NCI-H1092 (cell line): ENCODE measurements around the gene NR1H4.
"Not testable (repeated sequence)": the region's sequence is repeated elsewhere in the genome, so short reads cannot be mapped to it uniquely, and the experiment has no call there.

Experiments used
- DNase-seq: peaks from one replicate; lab custom pipeline; 2025; lab: John Stamatoyannopoulos, UW

NR1H4 gene

GRCh38 chr12:100473716-100474150 is at the start of gene NR1H4:
NR1H4 (plus strand) TSS chr12:100473866; CDS start chr12:100493324, 19,458 bp downstream.
- no peak for DNase-seq

GRCh38 chr12:100426145-100426544 is 47.5 kb upstream of the NR1H4 start:
- DNase-seq = no peak

DNA sequence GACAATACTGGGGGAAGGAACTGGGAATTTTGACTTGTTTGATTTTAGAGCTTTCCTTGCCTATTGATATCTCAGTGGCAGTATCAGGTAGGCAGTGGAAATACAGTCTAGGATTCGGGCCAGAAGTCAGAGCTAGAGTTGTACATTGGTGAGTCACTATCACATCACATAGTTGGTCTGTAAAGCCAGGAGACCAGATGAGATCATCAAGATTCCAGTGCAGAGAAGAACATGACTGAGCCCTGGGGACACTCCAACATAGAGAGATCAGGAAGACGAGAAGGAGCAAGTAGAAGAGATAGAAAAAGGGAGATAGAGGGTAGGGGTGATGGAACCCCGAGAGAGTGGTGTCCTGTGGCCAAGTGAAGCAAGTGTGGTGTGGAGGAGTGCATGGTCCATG is 46.6 kb upstream of the NR1H4 start:
- no peak for DNase-seq

DNA sequence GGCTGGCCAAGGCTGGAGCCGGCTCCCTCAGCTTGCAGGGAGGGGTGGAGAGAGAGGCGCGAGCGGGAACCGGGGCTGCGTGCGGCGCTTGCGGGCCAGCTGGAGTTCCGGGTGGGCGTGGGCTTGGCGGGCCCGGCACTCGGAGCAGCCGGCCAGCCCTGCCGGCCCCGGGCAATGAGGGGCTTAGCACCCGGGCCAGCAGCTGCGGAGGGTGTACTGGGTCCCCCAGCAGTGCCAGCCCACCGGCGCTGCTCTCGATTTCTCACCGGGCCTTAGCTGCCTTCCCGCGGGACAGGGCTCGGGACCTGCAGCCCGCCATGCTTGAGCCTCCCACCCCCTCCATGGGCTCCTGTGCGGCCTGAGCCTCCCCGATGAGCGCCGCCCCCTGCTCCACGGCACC is 43.4 kb upstream of the NR1H4 start:
- DNase-seq = not testable (repeated sequence)

DNA sequence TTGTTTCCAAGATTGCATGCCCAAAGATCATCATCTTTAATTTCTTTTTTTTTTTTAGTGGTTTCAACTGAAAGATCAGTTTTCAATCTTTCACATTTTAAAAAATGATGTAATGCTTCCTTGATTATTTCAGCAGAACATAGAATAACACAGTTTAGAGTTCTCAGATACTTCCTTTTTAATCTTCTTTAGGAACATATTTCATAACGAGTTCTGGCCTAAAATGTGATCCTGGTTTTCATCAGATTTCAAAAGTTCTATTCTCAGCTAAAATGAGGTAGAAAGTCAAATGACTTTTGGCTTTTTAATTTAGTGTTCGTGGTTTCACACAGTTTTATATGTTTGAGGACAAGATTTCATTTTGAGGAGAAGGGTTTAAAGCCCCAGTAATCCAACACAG is 40.0 kb upstream of the NR1H4 start:
- DNase-seq = no peak

GRCh38 chr12:100434177-100434576 is 39.5 kb upstream of the NR1H4 start:
- DNase-seq = no peak

DNA sequence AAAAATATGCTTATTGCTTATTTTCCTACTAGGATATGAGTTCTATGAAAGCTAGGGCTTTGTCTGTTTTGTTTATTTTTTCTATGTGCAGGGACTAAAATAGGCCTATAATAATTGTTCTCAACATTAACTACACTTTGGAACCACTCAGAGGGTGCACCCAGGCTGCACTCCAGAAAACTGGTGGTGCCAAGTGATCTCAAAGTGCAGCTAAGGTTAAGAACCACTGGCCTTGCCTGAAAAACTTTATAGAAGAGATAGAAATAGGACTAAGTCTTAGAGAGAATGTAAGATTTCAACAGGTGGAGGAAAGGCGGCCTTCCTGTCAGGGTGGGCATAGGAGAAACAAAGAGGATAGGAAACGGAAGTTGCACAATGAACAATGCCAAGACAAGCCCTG is 37.7 kb upstream of the NR1H4 start:
- DNase-seq = no peak

- no peak for DNase-seq
Measured at GRCh38 chr12:100437038-100437841, 36.4 kb upstream of the NR1H4 start.

GRCh38 chr12:100439797-100440196 is 33.9 kb upstream of the NR1H4 start:
- DNase-seq = no peak

GRCh38 chr12:100442403-100442802 is 31.3 kb upstream of the NR1H4 start:
- DNase-seq = no peak

GRCh38 chr12:100443434-100443833 is 30.2 kb upstream of the NR1H4 start:
- no peak for DNase-seq

DNA sequence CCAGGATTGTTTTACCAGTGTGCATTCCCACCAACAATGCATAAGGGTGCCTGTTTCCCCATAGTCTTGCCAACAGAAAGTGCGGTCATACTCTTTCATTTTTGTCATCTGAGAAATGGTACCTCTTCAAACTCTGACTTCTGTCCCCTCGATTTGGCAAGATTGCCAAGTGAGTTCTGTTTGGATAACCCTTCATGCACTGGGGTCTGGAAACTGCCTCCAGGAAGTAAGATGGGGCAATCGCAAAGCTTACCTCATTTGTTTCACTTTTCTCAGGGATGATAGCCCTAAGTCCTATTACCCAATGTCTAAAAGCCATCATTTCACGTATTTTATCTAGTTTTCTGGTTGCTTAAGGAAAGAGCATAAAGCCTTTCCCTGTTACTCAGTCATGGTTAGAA is 28.6 kb upstream of the NR1H4 start:
- no peak for DNase-seq

DNA sequence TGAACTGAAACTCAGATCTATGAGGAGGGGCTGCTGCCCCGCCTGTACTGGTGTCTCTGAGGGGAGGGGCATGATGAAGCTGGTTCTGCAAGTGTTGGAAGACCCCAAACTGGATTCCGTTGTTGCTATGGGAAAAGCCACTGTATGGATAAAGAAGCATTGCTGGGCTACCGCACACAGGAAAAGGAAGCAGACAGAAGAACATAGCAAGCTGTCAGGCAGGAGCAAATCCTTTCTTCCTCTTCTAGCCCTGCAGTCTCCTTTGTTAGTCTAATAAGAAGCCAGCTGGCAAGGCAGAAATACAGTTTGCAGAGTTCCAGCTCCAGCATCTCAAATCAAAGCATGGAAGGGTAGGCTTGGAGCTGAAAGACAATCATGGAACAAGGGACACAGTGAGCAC is 26.3 kb upstream of the NR1H4 start:
- no peak for DNase-seq

DNA sequence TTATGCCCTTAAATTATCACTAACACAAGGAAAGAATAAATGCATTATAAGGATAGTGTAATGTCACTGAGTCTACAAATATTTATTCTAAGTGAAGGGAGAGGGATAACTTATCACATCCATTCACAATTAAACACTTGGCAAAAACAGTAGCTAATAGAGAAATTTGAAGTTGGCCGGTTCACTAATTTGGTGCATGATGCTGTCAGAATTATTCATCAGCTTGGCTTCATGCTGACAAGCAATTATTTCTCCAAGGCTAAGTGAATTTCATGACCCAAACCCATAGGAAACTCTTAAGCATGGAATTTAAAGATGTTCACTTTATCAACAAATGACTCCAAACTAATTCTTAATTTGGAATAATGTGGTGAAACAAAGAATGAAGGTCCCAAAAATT is 25.0 kb upstream of the NR1H4 start:
- no peak for DNase-seq

DNA sequence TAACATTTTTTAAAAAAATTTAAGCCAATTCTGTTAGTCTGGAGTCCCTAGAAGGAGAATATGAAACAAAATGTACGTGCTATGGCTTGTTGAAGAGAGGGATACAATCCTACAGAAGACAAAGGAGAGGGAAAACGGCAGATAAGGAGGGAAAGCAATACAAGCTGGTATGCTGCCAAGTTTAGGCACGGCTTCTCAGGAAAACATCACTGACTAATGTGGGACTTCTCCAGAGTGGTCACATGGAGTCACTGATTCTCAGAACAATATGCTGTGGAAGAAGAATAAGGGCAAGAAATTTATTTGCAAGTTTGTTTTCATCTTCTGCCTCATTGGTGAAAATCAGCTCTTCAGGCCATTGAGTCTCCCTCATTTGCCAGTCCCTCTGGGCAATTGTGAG is 22.9 kb upstream of the NR1H4 start:
- no peak for DNase-seq

DNA sequence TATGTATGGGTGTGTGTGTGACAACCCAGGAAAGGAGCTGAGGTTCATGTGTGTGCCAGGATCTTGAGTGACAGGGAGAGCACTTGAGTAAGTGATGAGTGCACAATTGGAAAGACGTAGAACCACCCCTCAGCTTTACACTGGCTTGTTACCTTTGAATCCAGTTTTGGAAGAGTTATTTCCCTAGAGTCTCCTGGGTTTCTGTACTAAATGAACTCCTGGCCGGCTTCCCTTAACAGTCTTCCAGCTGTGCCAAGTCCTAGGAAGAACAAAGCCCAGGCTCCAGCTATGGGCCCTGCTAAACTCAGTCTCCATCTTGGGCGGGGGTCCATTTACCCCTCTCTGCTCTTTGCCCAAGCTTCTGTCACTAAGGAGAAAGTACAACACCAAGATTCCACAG is 19.7 kb upstream of the NR1H4 start:
- no peak for DNase-seq

DNA sequence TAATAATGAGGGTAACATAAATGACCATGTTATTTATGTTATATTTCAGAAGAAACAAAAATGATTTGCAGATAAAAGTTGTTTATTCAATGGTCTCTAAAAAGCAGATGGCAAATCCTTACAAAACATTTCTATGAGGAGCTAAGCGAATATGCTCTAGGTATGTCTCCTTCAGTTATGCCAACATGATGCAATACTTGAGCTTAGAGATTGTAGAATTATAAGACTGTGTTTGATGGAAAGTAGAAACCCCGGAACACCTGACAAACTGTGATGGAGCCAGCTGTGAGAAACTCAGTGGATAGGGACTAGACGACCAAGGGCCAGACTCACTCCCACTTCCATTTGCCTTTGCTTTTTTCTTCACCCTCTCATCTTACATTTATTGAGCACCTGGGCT is 17.8 kb upstream of the NR1H4 start:
- no peak for DNase-seq

- DNase-seq = no peak
Measured at GRCh38 chr12:100458191-100458590, 15.5 kb upstream of the NR1H4 start.

- no peak for DNase-seq
Measured at GRCh38 chr12:100460702-100461101, 13.0 kb upstream of the NR1H4 start.

GRCh38 chr12:100461330-100461973 is 12.2 kb upstream of the NR1H4 start:
- DNase-seq = no peak

DNA sequence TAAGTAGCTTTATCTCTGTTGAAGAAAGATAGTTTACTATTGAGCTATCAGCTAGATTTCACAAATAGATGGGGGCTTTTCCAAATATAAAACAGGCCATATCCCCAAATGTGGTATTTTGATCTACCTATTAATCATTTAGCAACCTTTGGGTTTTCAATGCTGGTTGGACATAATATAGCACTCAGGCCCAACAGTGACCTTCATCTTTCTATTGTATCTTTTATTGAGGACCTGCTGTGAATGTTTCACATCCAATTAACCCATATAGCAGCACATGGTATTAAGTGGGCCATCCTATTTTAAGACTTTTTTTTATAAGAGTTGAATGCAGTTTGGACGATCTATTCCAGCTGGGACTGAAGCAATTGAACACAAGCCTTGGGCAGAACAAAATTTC is 10.0 kb upstream of the NR1H4 start:
- DNase-seq = no peak

DNA sequence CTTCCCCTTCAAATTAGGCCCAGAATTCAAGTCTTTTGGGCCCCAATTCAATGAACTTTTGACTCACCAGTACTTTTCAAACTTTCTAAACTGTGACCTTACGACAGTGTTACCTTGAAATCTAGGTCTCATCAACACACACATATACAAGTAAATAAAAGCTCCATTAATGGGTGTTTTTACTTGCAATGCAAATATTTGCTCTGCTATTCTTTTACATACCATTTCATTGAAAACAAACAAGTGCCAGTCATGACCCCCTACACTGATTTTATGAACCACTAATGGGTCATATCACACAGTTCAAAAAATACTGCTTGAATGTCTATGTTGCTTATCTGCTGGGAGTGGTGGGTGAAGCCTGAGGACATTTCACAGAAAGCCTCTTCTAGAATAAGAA is 9.1 kb upstream of the NR1H4 start:
- DNase-seq = no peak

- DNase-seq = no peak
Measured at GRCh38 chr12:100468126-100468525, 5.5 kb upstream of the NR1H4 start.

DNA sequence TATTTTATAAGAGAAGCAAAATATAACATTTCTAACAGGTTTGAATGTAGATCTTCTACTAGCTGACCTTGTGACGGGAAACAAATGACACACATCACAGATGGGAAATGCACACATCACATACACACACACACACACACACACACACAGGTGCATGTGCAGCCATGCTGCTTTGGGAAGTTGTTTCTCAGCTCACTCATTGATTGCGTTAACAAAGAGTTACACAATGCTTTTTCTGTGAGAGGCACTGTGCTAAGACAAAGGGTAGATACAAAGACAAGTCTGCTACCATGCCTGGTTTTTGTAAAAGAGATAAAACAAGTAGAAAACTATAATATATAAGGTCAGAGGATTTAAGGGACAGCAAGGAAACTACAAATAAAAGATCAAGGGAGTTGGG is 1.3 kb upstream of the NR1H4 start:
- DNase-seq = no peak
